Duodenal mucosa (tissue), 2 donors: ENCODE data around the gene RPS3.
"Not testable (repeated sequence)": the region's sequence is repeated elsewhere in the genome, so short reads cannot be mapped to it uniquely, and the experiment has no call there.

Experiments used
- H3K27ac ChIP-seq: one replicate; pipeline ENCODE4 v1.7.0; 2013; ENCODE audit warnings: low read depth, low read length
- H3K27me3 ChIP-seq, 2 donors: one replicate each; pipeline ENCODE4 v1.7.0; 2013; ENCODE audit warnings: low read length in 2 of 2, control low read depth in 1 of 2; ENCODE audit not compliant: insufficient read depth in 2 of 2, control insufficient read depth in 1 of 2
- H3K36me3 ChIP-seq, 2 donors: one replicate each; pipeline ENCODE4 v1.7.0; 2013; ENCODE audit warnings: low read length in 2 of 2, control low read depth in 1 of 2; ENCODE audit not compliant: insufficient read depth in 2 of 2, control insufficient read depth in 1 of 2
- H3K4me1 ChIP-seq, 2 donors: one replicate each; pipeline ENCODE4 v1.7.0; 2013; ENCODE audit warnings: low read length in 2 of 2, control low read depth in 1 of 2; ENCODE audit not compliant: insufficient read depth in 2 of 2, control insufficient read depth in 1 of 2
- H3K4me3 ChIP-seq, 2 donors: one replicate each; pipeline ENCODE4 v1.7.0; 2013; ENCODE audit warnings: low read length in 2 of 2, low read depth in 1 of 2
- H3K9ac ChIP-seq, 2 donors: one replicate each; pipeline ENCODE4 v1.7.0; 2013; ENCODE audit warnings: low read length in 2 of 2, low read depth in 1 of 2
- H3K9me3 ChIP-seq, 2 donors: one replicate each; pipeline ENCODE4 v1.7.0; 2013; ENCODE audit warnings: low read length in 2 of 2, control low read depth in 1 of 2; ENCODE audit not compliant: control insufficient read depth in 1 of 2

RPS3 gene

DNA sequence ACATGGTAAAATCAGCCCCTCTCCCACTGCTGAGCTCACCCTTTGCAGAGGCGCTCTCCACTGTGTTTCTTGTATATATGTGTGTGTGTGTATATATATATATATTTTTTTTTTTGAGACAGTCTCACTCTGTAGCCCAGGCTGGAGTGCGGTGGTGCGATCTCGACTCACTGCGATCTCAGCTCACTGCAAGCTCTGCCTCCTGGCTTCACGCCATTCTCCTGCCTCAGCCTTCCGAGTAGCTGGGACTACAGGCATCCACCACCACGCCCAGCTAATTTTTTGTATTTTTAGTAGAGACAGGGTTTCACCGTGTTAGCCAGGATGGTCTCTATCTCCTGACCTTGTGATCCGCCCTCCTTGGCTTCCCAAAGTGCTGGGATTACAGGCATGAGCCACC is 13.8 kb downstream of the RPS3 start:
- H3K4me1 ChIP-seq, H3K9ac ChIP-seq, H3K9me3 ChIP-seq, H3K27me3 ChIP-seq, H3K27ac ChIP-seq, H3K4me3 ChIP-seq: not testable (repeated sequence)
- H3K36me3 ChIP-seq, result peaks cover 7 to 29% of the 10 kb centered on the region in 2 donors

DNA sequence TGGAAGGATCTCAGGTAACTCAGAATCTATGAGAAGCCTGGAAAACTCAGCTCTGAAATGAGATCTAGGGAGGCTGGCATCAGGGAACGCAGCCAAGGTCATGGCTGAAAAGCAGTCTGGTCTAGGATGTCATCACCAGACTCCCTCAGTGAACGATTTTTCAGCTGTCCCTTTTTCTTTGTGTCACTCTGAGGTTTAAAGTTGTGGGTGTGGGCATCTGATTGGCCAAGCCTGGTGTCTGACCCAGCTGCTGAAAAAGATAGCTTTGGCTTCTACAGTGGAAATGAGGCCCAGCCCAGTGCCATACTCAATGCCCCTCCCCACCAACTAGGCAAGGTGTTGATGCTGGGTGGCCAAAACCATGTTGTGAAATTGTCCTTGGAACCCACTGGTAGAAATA is 14.5 kb downstream of the RPS3 start:
- Histone ChIP-seq H3K4me3 (no peak overlapping the region), H3K27ac (no peak overlapping the region), H3K27me3 (no peaks in the 10 kb centered on the region), H3K4me1 (no peaks in the 10 kb centered on the region), H3K36me3 (peaks cover 7 to 30% of the 10 kb centered on the region in 2 donors), H3K9me3 (no peaks in the 10 kb centered on the region), H3K9ac (no peak overlapping the region)

DNA sequence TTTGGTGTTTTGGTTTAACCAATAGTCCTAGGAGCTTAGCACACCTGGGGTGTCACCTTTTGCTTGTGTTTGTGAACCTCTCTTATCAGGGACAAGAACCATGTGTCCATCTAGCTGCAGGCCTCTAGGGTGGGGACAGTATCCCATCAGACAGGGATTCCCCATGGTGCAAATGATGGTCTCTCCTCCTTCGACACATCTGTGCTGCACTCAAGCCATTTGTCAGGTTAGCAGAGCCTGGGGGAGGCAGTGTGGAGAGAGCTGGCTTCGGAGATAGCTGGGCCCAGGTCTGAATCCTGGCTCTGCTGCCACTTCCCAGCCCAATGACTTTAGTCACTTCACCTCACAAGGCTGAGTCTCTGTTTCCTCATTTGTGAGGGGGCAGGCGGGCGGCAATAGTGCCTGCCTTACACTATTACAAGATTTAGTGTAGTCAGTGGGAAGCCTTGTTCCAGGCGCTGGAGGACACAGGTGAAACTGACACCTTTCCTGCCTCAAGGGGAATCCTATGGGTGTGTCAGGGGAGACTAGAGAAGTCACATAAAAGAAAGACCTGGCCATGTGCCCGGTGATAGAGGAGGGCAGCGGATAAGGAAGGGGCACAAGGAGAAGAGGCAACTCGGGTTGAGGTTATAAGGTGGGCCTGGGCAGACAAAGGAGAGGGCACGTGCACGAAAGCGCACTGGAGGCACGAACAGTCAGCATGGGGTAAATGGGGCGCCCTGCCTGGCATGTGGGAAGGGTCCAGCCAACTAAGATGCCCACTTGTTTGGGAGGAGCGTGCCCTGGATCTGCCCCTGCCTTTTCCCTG is 21.1 kb downstream of the RPS3 start:
- peaks cover 0 to 17% of the 10 kb centered on the region in 2 donors for H3K36me3 ChIP-seq
- no peaks in the 10 kb centered on the region for H3K9me3 ChIP-seq
- no peak overlapping the region for H3K27ac ChIP-seq
- H3K4me3 ChIP-seq, result no peak overlapping the region
- no peak overlapping the region for H3K9ac ChIP-seq
- H3K27me3 ChIP-seq, result no peaks in the 10 kb centered on the region
- H3K4me1 ChIP-seq, result peaks cover 5 to 18% of the 10 kb centered on the region in 2 donors

DNA sequence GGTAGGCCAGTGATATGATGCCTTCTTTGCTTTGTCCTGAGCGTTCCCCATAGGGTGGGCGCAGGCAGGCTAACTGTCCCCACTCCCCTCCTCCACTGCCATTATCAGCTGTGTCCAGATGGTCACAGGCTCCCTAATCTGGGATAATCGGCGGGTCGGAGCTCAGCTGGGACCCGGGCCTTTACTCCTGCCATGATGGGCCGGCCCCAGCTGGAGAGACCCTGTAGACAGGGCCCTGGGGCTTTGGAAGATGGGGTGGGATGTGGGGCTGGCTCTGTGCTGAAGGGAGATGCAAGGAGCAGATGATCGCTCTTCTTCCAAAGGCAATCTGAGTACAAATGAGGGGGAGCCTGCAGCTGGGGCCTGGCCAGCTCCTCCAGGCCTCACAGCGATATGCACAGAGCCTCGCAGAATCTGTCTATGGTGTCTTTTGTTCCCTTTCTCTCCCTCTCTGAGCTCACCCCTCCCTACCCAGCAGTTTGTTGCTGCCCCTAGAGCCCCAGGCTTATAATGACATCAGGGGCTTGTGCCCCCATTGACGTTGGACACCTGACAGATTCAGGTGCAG is 21.8 kb downstream of the RPS3 start:
- no peaks in the 10 kb centered on the region for H3K9me3 ChIP-seq
- no peak overlapping the region for H3K4me3 ChIP-seq
- no peaks in the 10 kb centered on the region for H3K27me3 ChIP-seq
- H3K4me1 ChIP-seq, result peaks cover 5 to 18% of the 10 kb centered on the region in 2 donors
- H3K36me3 ChIP-seq, result peaks cover 0 to 14% of the 10 kb centered on the region in 2 donors
- H3K27ac ChIP-seq, result no peak overlapping the region
- no peak overlapping the region for H3K9ac ChIP-seq

DNA sequence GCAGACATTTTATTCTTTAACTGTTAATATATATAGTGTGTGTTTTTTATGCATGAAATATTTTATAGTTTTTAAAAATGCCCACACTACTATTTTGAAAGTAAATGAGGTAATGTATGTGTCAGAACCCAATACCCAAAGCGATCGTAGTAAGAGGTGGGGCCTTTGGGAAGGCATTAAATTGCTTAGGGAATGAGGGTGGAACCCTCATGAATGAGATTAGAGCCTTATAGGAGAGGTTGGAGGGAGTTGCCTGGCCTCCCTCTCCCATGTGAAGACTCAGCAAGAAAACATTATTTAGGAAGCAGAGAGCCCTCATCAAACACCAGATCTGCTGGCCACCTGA is 22.6 kb downstream of the RPS3 start:
- H3K27ac ChIP-seq, result no peak overlapping the region
- H3K9ac ChIP-seq, result no peak overlapping the region
- H3K4me1 ChIP-seq, result peaks cover 5 to 18% of the 10 kb centered on the region in 2 donors
- H3K36me3 ChIP-seq, result peaks cover 0 to 13% of the 10 kb centered on the region in 2 donors
- H3K27me3 ChIP-seq, result no peaks in the 10 kb centered on the region
- H3K4me3 ChIP-seq, result no peak overlapping the region
- H3K9me3 ChIP-seq, result no peaks in the 10 kb centered on the region

DNA sequence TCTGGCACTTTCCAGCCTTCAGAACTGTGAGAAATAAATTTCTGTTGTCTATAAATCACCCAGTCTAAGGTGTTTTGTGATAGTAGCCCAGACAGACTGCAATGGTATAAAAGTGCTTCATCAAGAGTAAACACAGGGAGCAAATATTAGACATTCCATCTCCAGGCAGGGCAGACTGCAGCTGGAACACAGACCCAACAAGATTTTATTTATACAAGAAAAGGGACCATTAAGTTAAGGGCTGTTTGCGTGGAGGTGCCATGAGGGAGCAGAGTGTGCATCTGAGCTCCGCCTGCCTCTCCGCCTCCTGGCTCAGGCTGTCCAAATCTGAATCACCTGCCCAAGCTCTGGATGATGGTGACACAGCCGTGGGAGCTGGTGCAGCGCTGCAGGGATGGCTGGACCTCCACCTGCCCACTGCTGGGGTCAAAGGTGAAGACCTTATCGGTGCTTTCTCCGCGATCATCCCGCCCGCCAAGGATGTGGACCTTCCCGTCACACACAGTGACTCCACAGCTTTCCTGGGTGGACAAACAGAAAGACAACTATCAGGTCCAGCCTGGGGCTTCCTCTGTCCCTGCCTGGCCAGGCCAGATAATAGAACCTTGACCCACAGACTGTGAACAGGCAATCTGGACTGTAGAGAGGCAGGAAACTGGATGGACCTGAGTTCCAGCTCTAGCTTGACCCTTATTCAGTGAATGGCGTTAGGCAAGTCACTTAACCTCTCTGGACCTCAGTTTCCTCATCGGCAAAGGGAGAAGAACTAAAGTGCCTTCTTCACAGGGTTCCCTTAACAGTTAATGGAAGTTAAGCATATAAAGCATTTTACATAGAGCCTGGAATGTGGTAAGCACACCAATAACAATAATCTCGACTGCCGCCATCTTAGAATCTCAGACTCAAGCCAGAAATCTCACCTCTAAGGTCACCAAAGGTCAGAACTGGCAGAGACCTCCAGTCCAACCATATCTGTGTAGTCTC is 23.2 kb downstream of the RPS3 start:
- Histone ChIP-seq H3K4me1 (peaks cover 5 to 18% of the 10 kb centered on the region in 2 donors), H3K27me3 (no peaks in the 10 kb centered on the region), H3K27ac (no peak overlapping the region), H3K9ac (no peak overlapping the region), H3K4me3 (no peak overlapping the region), H3K36me3 (peaks cover 0 to 13% of the 10 kb centered on the region in 2 donors), H3K9me3 (no peaks in the 10 kb centered on the region)

DNA sequence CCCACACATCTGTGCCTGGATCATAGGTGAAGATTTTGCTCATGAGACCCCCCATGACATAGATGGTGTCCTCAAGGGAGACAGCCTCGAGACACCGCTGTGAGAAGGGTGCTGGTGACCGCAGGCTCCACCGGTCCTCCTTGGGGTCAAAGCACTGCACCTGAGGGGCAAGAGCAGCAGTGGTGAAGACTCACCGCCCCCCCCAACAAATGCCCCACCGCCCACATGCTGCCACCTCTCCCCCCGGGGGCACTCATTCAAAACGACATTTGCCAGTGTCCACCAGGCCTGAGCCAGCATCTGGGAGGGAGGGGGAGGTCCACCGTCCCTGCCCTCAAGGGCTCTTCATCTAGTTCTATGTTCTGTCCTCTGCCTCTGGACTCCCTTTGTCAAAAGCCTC is 24.4 kb downstream of the RPS3 start:
- Histone ChIP-seq H3K4me3 (no peak overlapping the region), H3K27me3 (no peaks in the 10 kb centered on the region), H3K9me3 (no peaks in the 10 kb centered on the region), H3K36me3 (peaks cover 0 to 11% of the 10 kb centered on the region in 2 donors), H3K9ac (no peak overlapping the region), H3K4me1 (peaks cover 5 to 18% of the 10 kb centered on the region in 2 donors), H3K27ac (no peak overlapping the region)

DNA sequence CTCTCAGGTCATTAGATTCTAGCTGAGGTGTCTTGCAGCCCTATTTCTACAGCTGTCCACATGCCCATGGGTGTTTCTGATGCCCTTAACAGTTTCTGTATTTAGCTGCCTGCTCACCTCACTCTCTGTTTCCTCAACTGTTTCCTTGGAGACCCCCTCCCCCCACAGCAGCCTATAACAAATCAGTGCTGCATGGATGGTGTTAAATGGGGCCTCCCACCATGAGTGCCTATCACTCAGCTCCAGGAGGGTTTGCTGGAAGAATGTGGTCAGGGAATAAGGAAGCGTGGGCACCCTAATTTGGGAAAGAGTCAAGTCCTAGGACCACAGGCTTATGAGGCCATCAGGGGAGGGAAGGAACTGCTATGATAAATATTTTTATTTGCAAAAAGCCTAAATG is 25.1 kb downstream of the RPS3 start:
- H3K27ac ChIP-seq, result no peak overlapping the region
- peaks cover 0 to 4% of the 10 kb centered on the region in 2 donors for H3K27me3 ChIP-seq
- no peaks in the 10 kb centered on the region for H3K9me3 ChIP-seq
- peaks cover 5 to 18% of the 10 kb centered on the region in 2 donors for H3K4me1 ChIP-seq
- no peak overlapping the region for H3K4me3 ChIP-seq
- H3K36me3 ChIP-seq, result peaks cover 0 to 9% of the 10 kb centered on the region in 2 donors
- no peak overlapping the region for H3K9ac ChIP-seq

DNA sequence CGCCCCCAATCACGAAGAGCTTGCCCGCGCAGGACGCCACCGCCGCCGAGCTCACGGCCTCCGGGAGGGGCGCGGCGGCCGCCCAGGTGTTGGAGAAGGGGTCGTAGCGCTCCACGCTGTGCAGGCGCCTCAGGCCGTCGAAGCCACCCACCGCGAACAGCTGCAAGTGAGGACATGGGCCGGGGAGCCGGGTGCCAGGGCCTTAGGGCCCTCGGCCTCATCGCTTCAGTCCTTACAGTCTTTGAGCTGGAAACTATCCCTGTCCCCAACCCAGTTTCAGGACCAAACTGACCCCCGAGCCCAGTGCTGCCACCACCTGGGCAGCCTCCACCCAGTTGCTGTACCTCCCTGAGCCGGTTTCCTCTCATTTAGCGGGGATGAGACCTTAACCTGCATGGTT is 26.1 kb downstream of the RPS3 start:
- H3K9me3 ChIP-seq, result no peaks in the 10 kb centered on the region
- H3K27ac ChIP-seq, result no peak overlapping the region
- H3K36me3 ChIP-seq, result peaks cover 0 to 9% of the 10 kb centered on the region in 2 donors
- peaks cover 1 to 7% of the 10 kb centered on the region in 2 donors for H3K27me3 ChIP-seq
- H3K4me3 ChIP-seq, result no peak overlapping the region
- peaks cover 6 to 19% of the 10 kb centered on the region in 2 donors for H3K4me1 ChIP-seq
- no peak overlapping the region for H3K9ac ChIP-seq

DNA sequence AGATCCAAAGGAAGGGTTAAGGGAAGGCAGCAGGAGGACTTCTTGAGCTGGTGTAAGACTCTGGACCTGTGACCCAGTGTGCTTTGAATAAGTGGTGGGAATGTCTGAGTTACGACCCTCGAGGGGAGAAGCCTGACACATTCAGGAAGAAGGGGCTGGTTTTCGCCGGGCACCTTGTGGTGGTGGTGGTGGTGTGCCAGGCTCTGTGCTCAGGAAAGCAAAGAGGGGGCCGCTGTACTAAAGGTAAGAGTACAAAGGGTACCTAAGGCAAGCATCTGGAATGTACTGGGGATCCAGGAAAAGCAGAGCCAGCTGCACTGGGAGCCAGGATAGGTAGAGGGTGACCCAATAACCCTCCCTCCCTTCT is 27.4 kb downstream of the RPS3 start:
- H3K4me3 ChIP-seq, result no peak overlapping the region
- peaks cover 14 to 20% of the 10 kb centered on the region in 2 donors for H3K4me1 ChIP-seq
- no peak overlapping the region for H3K27ac ChIP-seq
- no peak overlapping the region for H3K9ac ChIP-seq
- peaks cover 14 to 20% of the 10 kb centered on the region in 2 donors for H3K27me3 ChIP-seq
- H3K36me3 ChIP-seq, result peaks cover 0 to 9% of the 10 kb centered on the region in 2 donors
- H3K9me3 ChIP-seq, result no peaks in the 10 kb centered on the region
